PC-3 (cell line): ENCODE measurements around the gene DCLK3. TPM values are rescaled to one million over a fixed set of nuclear protein-coding genes. Genes with fewer than 3 reads are reported as not detected.

Experiments
- ATAC-seq: fragments of 200-7000 bp; cut with Tn5 transposase; 2 replicates; pipeline ENCODE4 v1.9.1; 2020; ENCODE audit warnings: mild to moderate bottlenecking, moderate library complexity
- BruUV-seq: library from RNA; stranded (reverse); fragments of 400-500 nt; replicated peaks from 2 replicates; lab custom pipeline; 2021; lab: Mats Ljungman, UMichigan
- CTCF ChIA-PET: fragments of 300-600 bp; sonication (Branson Sonifier 250); formaldehyde crosslinking; loops from one replicate; lab custom pipeline; 2022; ENCODE audit warnings: antibody characterized with exemption; lab: Charles Lee
- POLR2A ChIA-PET: fragments of 300-600 bp; sonication (Branson Sonifier 250); formaldehyde crosslinking; loops from one replicate; lab custom pipeline; 2022; ENCODE audit warnings: antibody characterized with exemption; ENCODE audit not compliant: unreplicated experiment; lab: Charles Lee
- DNase-seq: peaks from one replicate; pipeline ENCODE4 v3.0.0-alpha.2; 2015
- H2AFZ ChIP-seq: fragments of 300-600 bp; sonication (generic); 2 replicates; pipeline ENCODE4 v1.6.0; 2016; ENCODE audit warnings: antibody characterized with exemption, low read length
- H3F3A ChIP-seq: fragments of 300-600 bp; sonication (generic); one replicate; pipeline ENCODE4 v1.6.0; 2017; ENCODE audit warnings: antibody characterized with exemption, low read length, control low read depth, mild to moderate bottlenecking; ENCODE audit not compliant: unreplicated experiment
- H3K27ac ChIP-seq: fragments of 300-600 bp; sonication (generic); 2 replicates; pipeline ENCODE4 v1.5.1; 2016; ENCODE audit warnings: mild to moderate bottlenecking, low read length
- H3K27me3 ChIP-seq: fragments of 300-600 bp; sonication (generic); 2 replicates; pipeline ENCODE4 v1.6.1; 2016; ENCODE audit warnings: low read length, mixed read lengths
- H3K36me3 ChIP-seq: fragments of 300-600 bp; sonication (generic); 2 replicates; pipeline ENCODE4 v1.6.1; 2016; ENCODE audit warnings: low read depth, mixed run types, low read length, mixed read lengths
- H3K4me1 ChIP-seq: fragments of 300-600 bp; sonication (generic); 2 replicates; pipeline ENCODE4 v1.5.1; 2016; ENCODE audit warnings: low read length; ENCODE audit not compliant: insufficient read depth
- H3K4me2 ChIP-seq: fragments of 300-600 bp; sonication (generic); 2 replicates; pipeline ENCODE4 v1.6.0; 2016; ENCODE audit warnings: low read length
- H3K4me3 ChIP-seq: fragments of 300-600 bp; sonication (generic); 2 replicates; pipeline ENCODE4 v1.5.1; 2016; ENCODE audit warnings: mild to moderate bottlenecking, low read length, mixed read lengths
- H3K79me2 ChIP-seq: fragments of 300-600 bp; sonication (generic); 2 replicates; pipeline ENCODE4 v1.6.1; 2017; ENCODE audit warnings: low read length, mixed read lengths
- H3K9ac ChIP-seq: fragments of 300-600 bp; sonication (generic); 2 replicates; pipeline ENCODE4 v1.6.0; 2016; ENCODE audit warnings: mild to moderate bottlenecking, low read length
- H3K9me2 ChIP-seq: fragments of 300-600 bp; sonication (generic); replicated peaks from 2 replicates; pipeline ENCODE4 v1.6.1; 2016; ENCODE audit warnings: mixed run types, low read length, mixed read lengths
- H3K9me3 ChIP-seq: fragments of 300-600 bp; sonication (generic); 2 replicates; pipeline ENCODE4 v1.6.1; 2016; ENCODE audit warnings: low read length, mixed read lengths
- H4K20me1 ChIP-seq: fragments of 300-600 bp; sonication (generic); 2 replicates; pipeline ENCODE4 v1.6.1; 2016; ENCODE audit warnings: low read length, mixed read lengths
- CTCF ChIP-seq: fragments of 300-600 bp; sonication (generic); conservative IDR thresholded peaks from 2 replicates; pipeline ENCODE4 v1.5.1; 2017; ENCODE audit warnings: antibody characterized with exemption, low read depth, mild to moderate bottlenecking, low read length
- EZH2 ChIP-seq: fragments of 300-600 bp; sonication (generic); IDR thresholded peaks from one replicate; pipeline ENCODE4 v1.6.1; 2017; ENCODE audit warnings: antibody characterized with exemption, mild to moderate bottlenecking, low read length; ENCODE audit not compliant: unreplicated experiment
- EZH2phosphoT487 ChIP-seq: fragments of 300-600 bp; sonication (generic); IDR thresholded peaks from 2 replicates; pipeline ENCODE4 v1.6.1; 2018; ENCODE audit warnings: mild to moderate bottlenecking, antibody characterized with exemption, low read length, borderline replicate concordance
- intact Hi-C: fragments of 100-400 bp; cut with micrococcal nuclease; formaldehyde crosslinking; loops from 2 replicates; pipeline ENCODE4 v1.9.0; 2023
- total RNA-seq: library from RNA; depleted of rRNA; stranded (reverse); fragments of >200 nt; gene quantifications from 2 replicates; pipeline ENCODE4 v1.2.3, GENCODE V29; 2014

Gene DCLK3
- total RNA-seq, 1 experiment from 2014 or later = not detected

DNA sequence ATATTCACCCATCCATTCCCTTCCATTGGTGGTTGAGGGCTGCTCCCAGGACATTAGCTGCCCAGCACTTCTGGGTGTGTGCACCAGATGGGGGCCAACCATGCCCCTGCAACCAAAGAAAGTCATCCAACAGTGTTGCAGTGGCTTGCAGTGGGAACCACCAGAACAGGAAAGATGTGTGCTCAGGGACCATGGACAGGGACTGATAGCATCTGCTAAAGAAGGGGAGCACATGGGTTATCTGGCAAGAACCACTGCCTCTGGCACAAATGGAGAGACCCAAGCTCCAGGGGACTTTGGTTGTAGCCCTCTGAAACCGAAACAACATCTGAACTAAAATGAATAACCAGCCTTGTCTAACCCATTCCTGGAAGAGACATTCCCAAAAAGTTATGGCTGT lies 8.1 kb downstream of the DCLK3 start:
- intact Hi-C loops = no loop called here
- no peak for DNase-seq
- BruUV-seq = no TSS peak
- Histone ChIP-seq H2AFZ (no peak overlapping the region), H3K27me3 (peaks cover 28% of the 10 kb centered on the region), H3K9me2 (no peaks in the 10 kb centered on the region), H3K79me2 (no peaks in the 10 kb centered on the region), H3K9me3 (no peaks in the 10 kb centered on the region), H3K27ac (no peak overlapping the region), H4K20me1 (no peaks in the 10 kb centered on the region), H3K4me2 (no peak overlapping the region), H3K36me3 (no peaks in the 10 kb centered on the region), H3K9ac (no peak overlapping the region), H3K4me1 (no peaks in the 10 kb centered on the region), H3F3A (no peaks in the 10 kb centered on the region), H3K4me3 (no peak overlapping the region)
- TF ChIP-seq CTCF (no peak), EZH2 (no peak), EZH2phosphoT487 (no peak)
- POLR2A ChIA-PET = no interaction called here
- no peak for ATAC-seq
- CTCF ChIA-PET = no interaction called here

DNA sequence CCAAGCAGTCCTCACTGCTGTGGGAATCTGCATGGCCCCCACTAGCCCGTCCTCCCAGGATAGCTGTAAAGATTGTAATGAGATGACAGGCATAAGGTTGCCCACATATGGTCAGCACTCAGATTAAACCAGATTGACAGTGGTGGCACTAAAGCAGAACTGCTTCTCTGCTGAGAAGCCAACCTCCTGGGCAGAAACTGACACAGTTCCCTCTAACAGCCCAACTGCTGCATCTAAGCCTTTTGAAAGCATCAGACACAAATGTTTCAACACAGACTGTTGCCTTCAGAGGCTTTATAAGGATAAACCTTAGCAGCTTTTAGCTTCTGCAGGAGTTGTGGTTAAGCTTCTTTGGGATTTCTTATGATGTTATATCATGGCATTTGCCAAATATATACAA lies 13.0 kb downstream of the DCLK3 start:
- no TSS peak for BruUV-seq
- DNase-seq = no peak

DNA sequence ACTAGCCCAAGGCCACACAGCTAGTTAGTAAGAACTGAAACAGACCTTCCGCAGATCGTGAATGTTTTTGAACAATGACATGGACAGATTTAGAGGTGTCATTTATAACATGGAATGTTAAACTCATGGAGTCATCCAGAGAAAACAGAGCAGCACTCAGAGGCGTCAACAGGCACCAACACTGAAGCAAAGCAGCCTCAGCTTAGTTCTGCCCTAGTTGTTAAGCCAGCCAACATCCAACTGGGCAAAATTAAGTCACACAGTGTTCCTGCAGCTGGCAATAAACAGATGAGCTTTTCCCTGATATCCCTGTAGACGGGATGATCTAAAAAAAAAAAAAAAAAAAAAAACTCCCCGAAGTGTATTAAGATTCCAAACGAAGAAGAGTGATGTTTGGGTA lies 13.6 kb downstream of the DCLK3 start:
- TF ChIP-seq CTCF (no peak), EZH2phosphoT487 (no peak), EZH2 (no peak)
- intact Hi-C loops = no loop called here
- Histone ChIP-seq H3K79me2 (no peaks in the 10 kb centered on the region), H2AFZ (no peak overlapping the region), H3K36me3 (no peaks in the 10 kb centered on the region), H3K9me2 (no peaks in the 10 kb centered on the region), H3K4me3 (no peak overlapping the region), H4K20me1 (no peaks in the 10 kb centered on the region), H3K9me3 (no peaks in the 10 kb centered on the region), H3K9ac (no peak overlapping the region), H3K4me2 (no peak overlapping the region), H3F3A (no peaks in the 10 kb centered on the region), H3K27ac (no peak overlapping the region), H3K27me3 (peaks cover 58% of the 10 kb centered on the region), H3K4me1 (no peaks in the 10 kb centered on the region)
- ChIA-PET CTCF (no interaction called here), POLR2A (no interaction called here)
- BruUV-seq = no TSS peak
- no peak for DNase-seq
- no peak for ATAC-seq

More for the DNA sequence above, 13.0 kb downstream of the DCLK3 start:
- Histone ChIP-seq H3K4me1 (no peaks in the 10 kb centered on the region), H3K4me3 (no peak overlapping the region), H3K9me2 (no peaks in the 10 kb centered on the region), H3K9ac (no peak overlapping the region), H3K36me3 (no peaks in the 10 kb centered on the region), H3K79me2 (no peaks in the 10 kb centered on the region), H3F3A (no peaks in the 10 kb centered on the region), H4K20me1 (no peaks in the 10 kb centered on the region), H3K27ac (no peak overlapping the region), H3K4me2 (no peak overlapping the region), H3K27me3 (peaks cover 55% of the 10 kb centered on the region), H2AFZ (no peak overlapping the region), H3K9me3 (no peaks in the 10 kb centered on the region)
- POLR2A ChIA-PET = no interaction called here
- intact Hi-C loops = no loop called here
- no peak for ATAC-seq
- TF ChIP-seq EZH2phosphoT487 = no peak
- no peak for TF ChIP-seq CTCF
- TF ChIP-seq EZH2 = no peak
- CTCF ChIA-PET = no interaction called here
